Measurements from ENCODE around the gene EEF1AKMT4.

GRCh38 chr3:184259396-184259877 is 10.0 kb downstream of the EEF1AKMT4 start:
- no peak for TF ChIP-seq CTCF (IDR thresholded peaks at IDR 0.05)
- no peak for TF ChIP-seq POLR2A (IDR thresholded peaks at IDR 0.05)
